B cell (primary cell): ENCODE data around the gene SERTAD2. TPM values are rescaled to one million over a fixed set of nuclear protein-coding genes. Genes with fewer than 3 reads are reported as not detected.

Source experiments
- ATAC-seq: fragments of 200-7000 bp; cut with Tn5 transposase; one replicate; pipeline ENCODE4 v1.10.0; 2021; ENCODE audit warnings: low read depth, mild to moderate bottlenecking, moderate number of reproducible peaks, moderate library complexity
- CTCF ChIA-PET: fragments of 350-600 bp; sonication (Branson Sonifier 250); formaldehyde crosslinking; loops from one replicate; lab custom pipeline; 2021; ENCODE audit warnings: antibody characterized with exemption, inconsistent platforms; lab: Charles Lee
- POLR2A ChIA-PET: fragments of 350-600 bp; sonication (Branson Sonifier 250); formaldehyde crosslinking; loops from one replicate; lab custom pipeline; 2021; ENCODE audit warnings: antibody characterized with exemption; lab: Charles Lee
- DNase-seq: peaks from one replicate; pipeline ENCODE4 v3.0.0; 2013
- H2AFZ ChIP-seq: 2 replicates; pipeline ENCODE4 v1.6.1; 2012; ENCODE audit warnings: mild to moderate bottlenecking, low read depth, low read length; ENCODE audit not compliant: insufficient read depth, poor library complexity, severe bottlenecking
- H3K27ac ChIP-seq, 2 donors: 1 replicate in 1 of 2; 2 replicates in 1 of 2; pipeline ENCODE4 v1.5.1; 2012 to 2013; ENCODE audit warnings: low read length in 2 of 2, mild to moderate bottlenecking in 2 of 2, moderate library complexity in 1 of 2
- H3K27me3 ChIP-seq, 4 experiments: fragments of 200-600 bp in 1 of 4; sonication (generic) in 1 of 4; replicated peaks in 1 of 4; 1 replicate in 2 of 4; 2 replicates in 2 of 4; pipeline versions ENCODE4 v1.6.1 to v1.7.0; 2013 to 2016; ENCODE audit warnings: low read length in 3 of 4, mild to moderate bottlenecking in 2 of 4, mixed read lengths in 1 of 4, moderate library complexity in 1 of 4; ENCODE audit not compliant: insufficient read depth in 4 of 4, control insufficient read depth in 3 of 4; ENCODE audit errors: control extremely low read depth in 1 of 4
- H3K36me3 ChIP-seq, 2 experiments: replicated peaks in 1 of 2; 1 replicate in 1 of 2; 2 replicates in 1 of 2; pipeline versions ENCODE4 v1.6.1 to v1.7.1; 2013; ENCODE audit warnings: low read length in 1 of 2; ENCODE audit not compliant: insufficient read depth in 2 of 2, control insufficient read depth in 1 of 2; ENCODE audit errors: control extremely low read depth in 1 of 2, extremely low read depth in 1 of 2
- H3K4me1 ChIP-seq, 2 donors: fragments of 200-600 bp in 1 of 2; sonication (generic) in 1 of 2; 1 replicate in 1 of 2; 2 replicates in 1 of 2; pipeline versions ENCODE4 v1.5.1 to v1.6.1; 2013 to 2017; ENCODE audit warnings: low read length in 2 of 2; ENCODE audit not compliant: control insufficient read depth in 2 of 2, insufficient read depth in 2 of 2
- H3K4me2 ChIP-seq: replicated peaks from 2 replicates; pipeline ENCODE3; 2012; ENCODE audit warnings: mild to moderate bottlenecking, low read depth, low read length; ENCODE audit not compliant: poor library complexity, severe bottlenecking
- H3K4me3 ChIP-seq, 5 experiments: fragments of 200-600 bp in 1 of 5; sonication (generic) in 1 of 5; 1 replicate in 3 of 5; 2 replicates in 2 of 5; pipeline versions ENCODE4 v1.5.1 to v1.7.0; 2011 to 2016; ENCODE audit warnings: low read length in 4 of 5, mild to moderate bottlenecking in 4 of 5, low read depth in 2 of 5, control low read depth in 1 of 5, moderate library complexity in 1 of 5; ENCODE audit not compliant: insufficient read depth in 1 of 5; ENCODE audit errors: control extremely low read depth in 1 of 5, extremely low read depth in 1 of 5
- H3K79me2 ChIP-seq: fragments of 200-600 bp; sonication (generic); one replicate; pipeline ENCODE4 v1.6.0; 2016; ENCODE audit warnings: low read length; ENCODE audit not compliant: control insufficient read depth, insufficient read depth
- H3K9ac ChIP-seq: fragments of 200-600 bp; sonication (generic); 2 replicates; pipeline ENCODE4 v1.6.1; 2017; ENCODE audit warnings: mild to moderate bottlenecking, low read length, moderate library complexity
- H3K9me3 ChIP-seq, 3 donors: one replicate each; pipeline versions ENCODE4 v1.6.1 to v1.7.1; 2013; ENCODE audit warnings: low read length in 2 of 3; ENCODE audit not compliant: control insufficient read depth in 2 of 3, insufficient read depth in 1 of 3; ENCODE audit errors: control extremely low read depth in 1 of 3
- H4K20me1 ChIP-seq: 2 replicates; pipeline ENCODE4 v1.6.0; 2012; ENCODE audit warnings: mild to moderate bottlenecking, low read length; ENCODE audit not compliant: insufficient read depth, control insufficient read depth, poor library complexity, severe bottlenecking
- H3K27ac Mint-ChIP-seq: one replicate; pipeline ENCODE4 v1.8.0; 2021; ENCODE audit warnings: mixed read lengths
- H3K27me3 Mint-ChIP-seq: one replicate; pipeline ENCODE4 v1.8.0; 2021; ENCODE audit warnings: mixed read lengths
- H3K4me1 Mint-ChIP-seq: one replicate; pipeline ENCODE4 v1.8.0; 2021; ENCODE audit warnings: mixed read lengths
- H3K4me3 Mint-ChIP-seq: one replicate; pipeline ENCODE4 v1.8.0; 2021; ENCODE audit warnings: mixed read lengths
- H3K9me3 Mint-ChIP-seq: one replicate; pipeline ENCODE4 v1.8.0; 2022; ENCODE audit warnings: mixed read lengths; ENCODE audit not compliant: insufficient read depth
- EZH2 ChIP-seq: IDR thresholded peaks from 2 replicates; pipeline ENCODE4 v1.6.1; 2012; ENCODE audit warnings: borderline replicate concordance, low read depth, mild to moderate bottlenecking, moderate library complexity, low read length; ENCODE audit not compliant: insufficient read depth, poor library complexity, severe bottlenecking
- WGBS: methylation state at CpG from one replicate; pipeline ENCODE4 v1.1.5; 2013; ENCODE audit warnings: missing lambda C conversion rate; ENCODE audit not compliant: insufficient coverage; 5-methylcytosine and 5-hydroxymethylcytosine counted together
- intact Hi-C: fragments of 100-400 bp; cut with micrococcal nuclease; formaldehyde crosslinking; loops from one replicate; pipeline ENCODE4 v1.10.0; 2022
- polyA plus RNA-seq: library from polyadenylated mRNA; depleted of rRNA; stranded (reverse); fragments of >200 nt; gene quantifications from 2 replicates; pipeline ENCODE4 v1.2.3, GENCODE V29; 2012
- total RNA-seq, 2 donors: library from RNA; stranded (reverse); fragments of 120-200 nt in 1 of 2; gene quantifications; 1 replicate in 1 of 2; 2 replicates in 1 of 2; pipeline versions ENCODE4 v1.2.3 to v1.2.4, GENCODE V29; 2013 to 2022
- TF ChIP-seq, protein P1 (sequence below): fragments of 200-600 bp; IDR thresholded peaks from one replicate; pipeline ENCODE4 v1.8.0; 2022; ENCODE audit warnings: antibody characterized with exemption, mild to moderate bottlenecking

The SERTAD2 gene
- total and polyA plus RNA-seq, 2 donors (not counting 1 experiment from before 2014, with no cell fraction given), result 49.5 to 66.8 TPM

DNA sequence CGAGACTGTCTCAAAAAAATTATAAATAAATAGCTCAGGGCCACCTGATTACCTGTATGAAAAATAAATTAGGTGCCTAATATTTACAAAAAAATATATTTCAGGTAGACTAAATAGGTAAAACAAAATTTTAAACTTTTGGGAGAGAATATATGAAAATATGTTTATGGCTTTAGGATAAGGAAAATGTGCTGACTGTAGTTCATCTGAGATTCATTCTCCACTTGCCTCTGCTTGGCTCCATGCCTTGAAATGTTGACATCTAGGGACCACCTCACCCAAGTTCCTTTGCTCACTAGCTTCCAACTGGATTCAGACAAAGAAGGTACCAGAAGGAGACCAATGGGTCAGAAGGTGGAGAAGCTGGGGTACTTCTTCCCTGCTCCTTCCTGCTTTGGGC is 9.7 kb upstream of the SERTAD2 start:
- Histone ChIP-seq H3K9me3 (peaks cover 0 to 5% (median 3%) of the 10 kb centered on the region in 3 donors), H3K79me2 (peaks cover 41% of the 10 kb centered on the region), H3K4me1 (peaks cover 76 to 82% of the 10 kb centered on the region in 2 donors), H4K20me1 (no peaks in the 10 kb centered on the region), H3K4me3 (no peak overlapping the region), H3K27me3 (no peaks in the 10 kb centered on the region), H3K9ac (no peak overlapping the region), H3K36me3 (no peaks in the 10 kb centered on the region), H3K27ac (peak overlapping the region in 1 of 2 donors; percentile 28), H3K4me2 (no peak overlapping the region), H2AFZ (no peak overlapping the region)
- Mint-ChIP-seq H3K27ac (peak overlapping the region; percentile 35), H3K27me3 (no peaks in the 10 kb centered on the region), H3K4me3 (no peak overlapping the region), H3K9me3 (no peaks in the 10 kb centered on the region), H3K4me1 (peaks cover 68% of the 10 kb centered on the region)
- intact Hi-C loops, result no loop called here
- DNase-seq, result no peak
- no CpG with 5 or more reads among the region's 1 CpG for WGBS
- ChIA-PET CTCF (interaction anchor here (0.6 to 7.9 kb wide), 6 partner anchors 10 to 201 kb away, joined by 3 to 71 read pairs (median 6); partner anchors contain the start of gene SERTAD2), POLR2A (interaction anchor here (5.2 kb wide), 1 partner anchor 10 kb away, joined by 32 read pairs; the partner anchor contains the start of gene SERTAD2)
- ATAC-seq, result no peak
- TF ChIP-seq, protein P1, sequence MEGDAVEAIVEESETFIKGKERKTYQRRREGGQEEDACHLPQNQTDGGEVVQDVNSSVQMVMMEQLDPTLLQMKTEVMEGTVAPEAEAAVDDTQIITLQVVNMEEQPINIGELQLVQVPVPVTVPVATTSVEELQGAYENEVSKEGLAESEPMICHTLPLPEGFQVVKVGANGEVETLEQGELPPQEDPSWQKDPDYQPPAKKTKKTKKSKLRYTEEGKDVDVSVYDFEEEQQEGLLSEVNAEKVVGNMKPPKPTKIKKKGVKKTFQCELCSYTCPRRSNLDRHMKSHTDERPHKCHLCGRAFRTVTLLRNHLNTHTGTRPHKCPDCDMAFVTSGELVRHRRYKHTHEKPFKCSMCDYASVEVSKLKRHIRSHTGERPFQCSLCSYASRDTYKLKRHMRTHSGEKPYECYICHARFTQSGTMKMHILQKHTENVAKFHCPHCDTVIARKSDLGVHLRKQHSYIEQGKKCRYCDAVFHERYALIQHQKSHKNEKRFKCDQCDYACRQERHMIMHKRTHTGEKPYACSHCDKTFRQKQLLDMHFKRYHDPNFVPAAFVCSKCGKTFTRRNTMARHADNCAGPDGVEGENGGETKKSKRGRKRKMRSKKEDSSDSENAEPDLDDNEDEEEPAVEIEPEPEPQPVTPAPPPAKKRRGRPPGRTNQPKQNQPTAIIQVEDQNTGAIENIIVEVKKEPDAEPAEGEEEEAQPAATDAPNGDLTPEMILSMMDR, result no peak
- TF ChIP-seq EZH2, result no peak

- peaks cover 0 to 5% (median 3%) of the 10 kb centered on the region in 3 donors for H3K9me3 ChIP-seq
- no peaks in the 10 kb centered on the region for H3K27me3 ChIP-seq
- no peaks in the 10 kb centered on the region for H3K36me3 ChIP-seq
- TF ChIP-seq, protein P1, result peak; percentile 37
- TF ChIP-seq EZH2, result no peak
- Mint-ChIP-seq H3K4me3 (peak overlapping the region; percentile 58), H3K9me3 (no peaks in the 10 kb centered on the region), H3K27ac (peak overlapping the region; percentile 81), H3K27me3 (no peaks in the 10 kb centered on the region), H3K4me1 (peaks cover 69% of the 10 kb centered on the region)
- peak; percentile 67 for DNase-seq
- no CpG with 5 or more reads among the region's 2 CpGs for WGBS
- H3K4me1 ChIP-seq, result peaks cover 76 to 82% of the 10 kb centered on the region in 2 donors
- intact Hi-C loops, result no loop called here
- peak overlapping the region in 3 of 5 experiments; percentile 7 to 21 (median 10) for H3K4me3 ChIP-seq
- peaks cover 39% of the 10 kb centered on the region for H3K79me2 ChIP-seq
- peak overlapping the region; percentile 12 for H3K9ac ChIP-seq
- CTCF ChIA-PET, result interaction anchor here (0.9 to 7.9 kb wide), 12 partner anchors 8 to 139 kb away, joined by 3 to 71 read pairs (median 3); partner anchors contain the start of gene SERTAD2
- POLR2A ChIA-PET, result interaction anchor here (0.5 to 1.2 kb wide), 4 partner anchors 8 to 203 kb away, joined by 4 to 6 read pairs (median 4); partner anchors contain the start of gene SERTAD2
- H2AFZ ChIP-seq, result no peak overlapping the region
- peak overlapping the region; percentile 72 for H3K4me2 ChIP-seq
- peak; percentile 46 for ATAC-seq
- peak overlapping the region; percentile 37 to 62 for H3K27ac ChIP-seq
- H4K20me1 ChIP-seq, result no peaks in the 10 kb centered on the region
These were observed 8.0 kb upstream of the SERTAD2 start for GRCh38 chr2:64661741-64662169.
